Mucosa of descending colon (tissue), 3 donors: ENCODE measurements around the gene AADAC. TPM values are rescaled to one million over a fixed set of nuclear protein-coding genes. Genes with fewer than 3 reads are reported as not detected.

Experiments used
- ATAC-seq: fragments of 200-7000 bp; cut with Tn5 transposase; one replicate; pipeline ENCODE4 v1.9.1; 2020; ENCODE audit warnings: mild to moderate bottlenecking, moderate library complexity
- DNase-seq, 3 donors: peaks; one replicate each; pipeline ENCODE4 v3.0.0-alpha.2; 2020
- H3K36me3 ChIP-seq: fragments of 200-600 bp; one replicate; pipeline ENCODE4 v1.8.0; 2021; ENCODE audit warnings: low read depth, mild to moderate bottlenecking
- H3K4me1 ChIP-seq: fragments of 200-600 bp; one replicate; pipeline ENCODE4 v1.8.0; 2021; ENCODE audit warnings: low read depth, mild to moderate bottlenecking
- H3K4me3 ChIP-seq: fragments of 200-600 bp; one replicate; pipeline ENCODE4 v1.8.0; 2021; ENCODE audit warnings: mild to moderate bottlenecking
- H3K9me3 ChIP-seq: fragments of 200-600 bp; one replicate; pipeline ENCODE4 v1.8.0; 2021; ENCODE audit warnings: mild to moderate bottlenecking
- intact Hi-C, 2 donors: fragments of 100-400 bp; cut with DNase I in 1 of 2; cut with micrococcal nuclease in 1 of 2; formaldehyde crosslinking; loops; one replicate each; pipeline versions ENCODE4 v1.11.0 to v1.11.1; 2022; cut with DNase I, micrococcal nuclease
- total RNA-seq, 3 donors: library from RNA; stranded (reverse); fragmentation: NEBNext Ultra II Directional in 2 of 3; extraction: Animal tissue kit (Norgen Biotek cat#: 25700) in 2 of 3; gene quantifications; one replicate each; pipeline versions ENCODE4 v1.2.1 to v1.2.4, GENCODE V29; 2021 to 2023
- TF ChIP-seq, protein P1 (sequence below): fragments of 200-600 bp; IDR thresholded peaks from one replicate; pipeline ENCODE4 v1.8.0; 2022; ENCODE audit warnings: antibody characterized with exemption, mild to moderate bottlenecking
- donor health status: DM: no; HTN: no; CAD: no; lungs with moderate emphysema.
- donor health status: DM: no; HTN: no; CAD: no.
- donor health status: DM: no; HTN: yes; CAD: no.

The AADAC gene
- total RNA-seq, 3 donors from 2014 or later: 0.19 to 0.35 TPM; not detected in 1

DNA sequence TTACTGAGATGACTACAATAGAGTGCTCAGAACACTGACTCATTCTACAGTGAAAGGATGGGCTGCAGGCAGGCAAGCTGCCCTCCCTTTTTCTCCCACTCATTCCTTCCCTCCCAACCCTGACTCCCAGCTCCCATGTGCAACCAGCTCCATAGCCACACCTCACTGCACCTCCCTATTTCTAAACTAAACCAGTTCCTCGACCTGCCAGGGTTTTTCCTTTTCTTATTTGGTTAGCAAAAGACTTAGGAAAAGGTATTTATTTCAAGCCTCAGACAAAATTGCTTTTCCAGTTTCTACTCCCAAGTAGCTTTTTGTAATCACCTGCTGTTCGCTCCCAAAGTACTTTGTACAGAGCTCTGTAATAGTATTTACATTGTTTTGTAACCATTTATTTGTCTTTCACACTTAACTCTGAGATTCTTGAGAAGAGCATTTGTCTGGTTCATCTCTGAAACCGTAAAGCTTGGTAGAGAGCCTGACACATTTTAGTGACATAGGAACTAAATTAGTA is 2.2 kb downstream of the AADAC start:
- H3K4me3 ChIP-seq: no peak overlapping the region
- no peaks in the 10 kb centered on the region for H3K9me3 ChIP-seq
- no peaks in the 10 kb centered on the region for H3K4me1 ChIP-seq
- H3K36me3 ChIP-seq: no peaks in the 10 kb centered on the region
- DNase-seq (peak in 1 of 3 donors; percentile 23), ATAC-seq (peak; percentile 95)
- TF ChIP-seq, protein P1, sequence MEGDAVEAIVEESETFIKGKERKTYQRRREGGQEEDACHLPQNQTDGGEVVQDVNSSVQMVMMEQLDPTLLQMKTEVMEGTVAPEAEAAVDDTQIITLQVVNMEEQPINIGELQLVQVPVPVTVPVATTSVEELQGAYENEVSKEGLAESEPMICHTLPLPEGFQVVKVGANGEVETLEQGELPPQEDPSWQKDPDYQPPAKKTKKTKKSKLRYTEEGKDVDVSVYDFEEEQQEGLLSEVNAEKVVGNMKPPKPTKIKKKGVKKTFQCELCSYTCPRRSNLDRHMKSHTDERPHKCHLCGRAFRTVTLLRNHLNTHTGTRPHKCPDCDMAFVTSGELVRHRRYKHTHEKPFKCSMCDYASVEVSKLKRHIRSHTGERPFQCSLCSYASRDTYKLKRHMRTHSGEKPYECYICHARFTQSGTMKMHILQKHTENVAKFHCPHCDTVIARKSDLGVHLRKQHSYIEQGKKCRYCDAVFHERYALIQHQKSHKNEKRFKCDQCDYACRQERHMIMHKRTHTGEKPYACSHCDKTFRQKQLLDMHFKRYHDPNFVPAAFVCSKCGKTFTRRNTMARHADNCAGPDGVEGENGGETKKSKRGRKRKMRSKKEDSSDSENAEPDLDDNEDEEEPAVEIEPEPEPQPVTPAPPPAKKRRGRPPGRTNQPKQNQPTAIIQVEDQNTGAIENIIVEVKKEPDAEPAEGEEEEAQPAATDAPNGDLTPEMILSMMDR: no peak
- intact Hi-C loops: no loop called here

DNA sequence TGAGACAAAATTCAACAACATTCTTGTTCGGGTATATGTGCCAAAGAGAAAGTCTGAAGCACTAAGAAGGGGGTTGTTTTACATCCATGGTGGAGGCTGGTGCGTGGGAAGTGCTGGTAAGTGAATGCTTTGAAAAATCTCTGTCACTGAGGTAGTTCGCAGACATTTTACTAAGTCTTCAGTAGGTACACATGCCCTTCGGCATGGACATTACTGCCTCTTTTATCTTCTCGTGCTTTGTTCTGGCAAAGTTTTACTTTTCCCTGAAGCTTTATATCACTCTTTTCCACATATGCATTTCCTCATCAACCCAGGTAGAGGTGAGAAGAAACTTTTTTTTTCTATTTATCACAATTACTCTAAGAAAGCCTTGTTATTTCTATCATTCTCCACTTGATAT is 3.6 kb downstream of the AADAC start:
- H3K9me3 ChIP-seq: no peaks in the 10 kb centered on the region
- DNase-seq (no peak), ATAC-seq (no peak)
- intact Hi-C loops: no loop called here
- TF ChIP-seq, protein P1: no peak
- no peaks in the 10 kb centered on the region for H3K36me3 ChIP-seq
- H3K4me1 ChIP-seq: no peaks in the 10 kb centered on the region
- no peak overlapping the region for H3K4me3 ChIP-seq

DNA sequence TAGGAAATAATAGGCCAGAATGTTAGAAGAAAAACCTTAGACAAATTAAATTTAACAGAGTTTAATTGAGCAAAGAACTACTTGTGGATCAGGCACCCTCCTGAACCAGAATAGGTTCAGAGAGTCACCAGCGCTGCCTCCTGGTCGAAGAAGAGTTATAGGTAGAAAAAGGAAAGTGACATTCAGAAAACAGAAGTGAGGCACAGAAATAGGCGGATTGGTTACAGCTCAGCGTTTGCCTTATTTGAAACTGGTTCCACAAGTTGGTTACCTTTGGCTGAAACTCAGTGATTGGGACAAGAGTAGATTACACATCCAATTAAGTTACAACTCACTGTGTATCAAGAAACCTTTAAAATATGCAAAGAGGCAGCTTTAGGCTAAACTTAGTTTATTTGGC is 4.4 kb downstream of the AADAC start:
- DNase-seq: no peak
- TF ChIP-seq, protein P1: no peak
- no peak for ATAC-seq
- no peaks in the 10 kb centered on the region for H3K36me3 ChIP-seq
- intact Hi-C loops: no loop called here
- H3K4me1 ChIP-seq: no peaks in the 10 kb centered on the region
- H3K9me3 ChIP-seq: no peaks in the 10 kb centered on the region
- H3K4me3 ChIP-seq: no peak overlapping the region

DNA sequence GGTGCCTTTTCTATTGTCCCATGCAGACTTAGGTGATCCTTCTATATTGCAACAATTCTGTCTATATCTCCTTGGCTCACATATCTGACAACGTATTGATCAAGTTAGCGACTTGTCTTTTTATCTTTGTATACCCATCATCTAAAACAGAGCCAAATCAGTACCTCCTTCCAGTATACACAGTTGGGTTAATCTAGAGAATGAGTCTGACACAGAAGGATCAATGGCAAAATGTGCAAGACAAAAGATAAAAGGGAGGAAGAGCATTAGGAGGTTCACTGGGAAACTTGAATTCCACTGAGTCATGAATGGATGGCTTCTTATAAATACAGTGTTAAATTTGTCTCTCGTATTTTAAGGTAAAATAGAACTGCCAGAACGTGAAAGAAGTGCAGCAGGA is 6.0 kb downstream of the AADAC start:
- Histone ChIP-seq H3K36me3 (no peaks in the 10 kb centered on the region), H3K4me3 (no peak overlapping the region), H3K4me1 (no peaks in the 10 kb centered on the region), H3K9me3 (no peaks in the 10 kb centered on the region)
- intact Hi-C loops: no loop called here
- DNase-seq (no peak), ATAC-seq (no peak)
- TF ChIP-seq, protein P1: no peak

DNA sequence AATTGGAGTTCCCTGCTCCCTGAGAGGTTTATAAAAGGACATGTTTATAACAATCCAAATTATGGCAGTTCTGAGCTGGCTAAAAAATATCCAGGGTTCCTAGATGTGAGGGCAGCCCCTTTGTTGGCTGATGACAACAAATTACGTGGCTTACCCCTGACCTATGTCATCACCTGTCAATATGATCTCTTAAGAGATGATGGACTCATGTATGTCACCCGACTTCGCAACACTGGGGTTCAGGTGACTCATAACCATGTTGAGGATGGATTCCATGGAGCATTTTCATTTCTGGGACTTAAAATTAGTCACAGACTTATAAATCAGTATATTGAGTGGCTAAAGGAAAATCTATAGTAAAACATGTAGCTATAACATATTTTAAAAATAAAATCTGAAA is 13.9 kb downstream of the AADAC start:
- TF ChIP-seq, protein P1: no peak
- Histone ChIP-seq H3K4me1 (no peaks in the 10 kb centered on the region), H3K9me3 (no peaks in the 10 kb centered on the region), H3K36me3 (no peaks in the 10 kb centered on the region), H3K4me3 (no peak overlapping the region)
- no peak for DNase-seq
- ATAC-seq: no peak
- intact Hi-C loops: no loop called here
